HG03520 (cell line): Measurements from ENCODE around the gene PLG.
"Not testable (repeated sequence)": the region's sequence is repeated elsewhere in the genome, so short reads cannot be mapped to it uniquely, and the experiment has no call there.

Experiments
- ATAC-seq: cut with Tn5 transposase; IDR thresholded peaks from one replicate; pipeline ENCODE4 v1.9.1; 2021; ENCODE audit warnings: mild to moderate bottlenecking, moderate library complexity; ENCODE audit not compliant: unreplicated experiment

Gene PLG

DNA sequence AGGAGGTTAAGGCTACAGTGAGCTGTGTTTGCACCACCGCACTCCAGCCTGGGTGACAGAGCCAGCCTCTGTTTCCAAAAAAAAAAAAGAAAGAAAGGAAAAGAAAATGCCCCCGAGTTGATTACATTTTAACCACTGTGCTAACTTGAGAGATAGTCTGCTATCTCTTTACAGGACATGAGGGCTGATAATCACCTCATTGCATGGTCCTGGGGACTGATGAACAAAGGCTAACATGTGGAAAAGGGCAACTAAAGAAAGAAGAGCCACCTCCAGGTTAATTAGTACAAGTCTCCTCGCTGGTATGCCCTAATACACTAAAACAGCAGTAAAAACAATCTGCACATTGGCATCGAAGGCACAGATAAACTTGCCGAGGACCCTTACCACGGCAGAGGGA, 4.2 kb upstream of the PLG start:
- ATAC-seq: no peak

- not testable (repeated sequence) for ATAC-seq
Observed at GRCh38 chr6:160704688-160705087, 2.6 kb downstream of the PLG start.

- ATAC-seq: not testable (repeated sequence)
Observed at GRCh38 chr6:160708993-160709392, 6.9 kb downstream of the PLG start.

DNA sequence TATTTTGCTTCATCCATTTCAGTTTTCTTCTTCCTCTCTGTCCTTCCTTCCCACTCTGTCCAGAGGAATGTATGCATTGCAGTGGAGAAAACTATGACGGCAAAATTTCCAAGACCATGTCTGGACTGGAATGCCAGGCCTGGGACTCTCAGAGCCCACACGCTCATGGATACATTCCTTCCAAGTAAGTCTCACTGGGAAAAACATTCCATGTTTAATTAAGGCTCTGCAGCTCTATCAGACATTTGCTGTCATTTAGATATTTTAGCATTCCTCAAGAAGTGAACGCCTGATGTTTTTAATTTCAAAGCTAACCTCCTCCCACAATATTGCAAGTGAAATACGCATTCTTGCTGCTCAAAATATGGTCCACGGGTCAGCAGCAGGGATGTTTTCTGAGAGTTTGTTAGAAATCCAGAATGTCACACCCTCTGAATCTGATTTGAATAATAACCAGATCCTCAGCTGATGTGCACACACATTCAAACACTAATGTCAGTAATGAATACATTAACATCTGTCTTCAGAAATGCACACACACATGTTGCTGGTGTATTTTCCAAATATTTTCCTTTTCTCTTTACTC, 12.8 kb downstream of the PLG start:
- ATAC-seq: no peak

- no peak for ATAC-seq
Observed at GRCh38 chr6:160730911-160731310, 28.9 kb downstream of the PLG start.

DNA sequence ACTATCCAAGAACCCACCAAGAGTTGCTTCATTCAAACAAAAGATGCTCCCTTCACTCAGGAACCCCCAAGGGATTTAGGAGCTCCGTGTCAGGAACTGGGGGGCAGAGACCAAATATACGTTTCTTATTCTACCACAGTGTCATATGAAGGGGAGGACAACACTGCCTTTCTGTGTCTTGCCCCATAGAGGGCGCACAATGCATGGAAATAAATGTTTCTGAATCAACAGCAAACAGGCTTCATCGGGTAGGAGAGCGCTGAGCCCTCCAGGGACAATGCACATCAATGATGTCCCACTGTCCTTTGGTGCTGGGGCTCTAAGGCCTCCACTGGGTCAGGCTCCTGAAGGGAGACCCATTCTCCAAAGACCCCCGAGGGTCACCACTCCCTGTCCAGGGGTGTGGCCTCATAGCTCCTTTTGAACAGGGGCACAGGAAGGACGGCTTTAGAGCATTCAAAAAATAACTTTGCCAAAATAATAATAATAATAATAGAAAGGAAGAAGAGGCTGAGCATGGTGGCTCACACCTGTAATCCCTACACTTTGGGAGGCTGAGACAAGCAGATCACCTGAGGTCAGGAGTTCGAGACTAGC, 31.1 kb downstream of the PLG start:
- ATAC-seq: peak; percentile 74

DNA sequence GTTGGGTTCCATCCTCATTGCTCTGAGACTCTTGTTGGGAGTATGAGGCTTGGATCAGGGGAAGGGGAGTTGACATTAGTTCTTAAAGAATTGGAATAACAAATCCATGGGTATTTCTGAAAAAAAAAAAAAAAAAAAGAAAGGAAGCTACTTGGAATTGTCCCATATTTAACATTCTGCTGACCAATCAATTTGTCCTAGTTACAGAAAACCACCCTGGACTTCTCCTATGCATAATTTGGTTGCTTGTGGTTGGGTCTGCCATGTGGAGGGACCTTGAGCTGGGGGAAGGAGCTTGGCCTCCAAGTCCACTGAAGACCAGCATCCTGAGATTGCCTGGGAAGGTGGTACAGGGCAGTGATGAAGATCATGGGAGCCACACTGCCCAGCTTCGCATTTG, 32.6 kb downstream of the PLG start:
- no peak for ATAC-seq

DNA sequence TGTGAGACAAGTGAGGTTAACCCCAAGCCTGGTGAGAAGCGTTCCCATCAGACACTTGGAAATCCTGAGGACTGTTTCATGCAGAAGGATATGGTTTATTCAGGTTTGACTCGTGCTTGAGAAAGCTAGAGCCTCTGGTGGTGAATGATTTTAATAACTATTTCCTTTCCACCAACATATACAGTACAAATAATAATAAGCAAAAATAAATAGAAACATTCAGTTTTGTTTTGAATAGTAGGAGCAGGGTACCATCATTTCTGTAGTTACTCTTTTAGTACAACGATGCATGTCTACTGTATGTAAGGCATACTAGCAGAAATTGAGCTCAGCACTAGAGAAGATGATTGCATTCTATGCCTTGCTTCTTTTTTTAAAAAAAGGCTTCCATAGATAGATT, 33.5 kb downstream of the PLG start:
- ATAC-seq: peak; percentile 68

GRCh38 chr6:160737934-160738333, 35.9 kb downstream of the PLG start:
- no peak for ATAC-seq

- ATAC-seq: no peak
Observed at GRCh38 chr6:160739955-160740354, 37.9 kb downstream of the PLG start.

GRCh38 chr6:160741012-160741411, 39.0 kb downstream of the PLG start:
- peak; percentile 98 for ATAC-seq

DNA sequence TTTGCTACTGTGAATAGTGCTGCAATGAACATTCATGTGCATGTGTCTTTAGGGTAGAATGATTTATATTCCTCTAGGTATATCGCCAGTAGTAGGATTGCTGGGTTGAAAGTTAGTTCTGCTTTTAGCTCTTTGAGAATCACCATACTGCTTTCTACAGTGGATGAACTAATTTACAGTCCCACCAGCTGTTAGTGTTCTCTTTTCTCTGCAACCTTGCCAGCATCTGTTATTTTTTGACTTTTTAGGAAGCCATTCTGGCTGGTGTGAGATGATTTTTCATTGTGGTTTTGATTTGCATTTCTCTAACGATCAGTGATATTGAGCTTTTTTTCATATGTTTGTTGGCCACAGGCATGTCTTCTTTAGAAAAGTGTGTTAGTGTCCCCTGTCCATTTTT, 40.0 kb downstream of the PLG start:
- ATAC-seq: peak; percentile 40

GRCh38 chr6:160750276-160750689, 48.2 kb downstream of the PLG start:
- ATAC-seq: peak; percentile 90

DNA sequence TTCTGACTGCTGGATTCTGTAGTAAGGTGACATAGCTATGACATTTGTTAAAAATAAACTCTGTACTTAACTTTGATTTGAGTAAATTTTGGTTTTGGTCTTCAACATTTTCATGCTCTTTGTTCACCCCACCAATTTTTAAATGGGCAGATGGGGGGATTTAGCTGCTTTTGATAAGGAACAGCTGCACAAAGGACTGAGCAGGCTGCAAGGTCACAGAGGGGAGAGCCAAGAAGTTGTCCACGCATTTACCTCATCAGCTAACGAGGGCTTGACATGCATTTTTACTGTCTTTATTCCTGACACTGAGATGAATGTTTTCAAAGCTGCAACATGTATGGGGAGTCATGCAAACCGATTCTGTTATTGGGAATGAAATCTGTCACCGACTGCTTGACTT, 51.2 kb downstream of the PLG start:
- ATAC-seq: not testable (repeated sequence)

- no peak for ATAC-seq
Observed at GRCh38 chr6:160755165-160755564, 53.1 kb downstream of the PLG start.

DNA sequence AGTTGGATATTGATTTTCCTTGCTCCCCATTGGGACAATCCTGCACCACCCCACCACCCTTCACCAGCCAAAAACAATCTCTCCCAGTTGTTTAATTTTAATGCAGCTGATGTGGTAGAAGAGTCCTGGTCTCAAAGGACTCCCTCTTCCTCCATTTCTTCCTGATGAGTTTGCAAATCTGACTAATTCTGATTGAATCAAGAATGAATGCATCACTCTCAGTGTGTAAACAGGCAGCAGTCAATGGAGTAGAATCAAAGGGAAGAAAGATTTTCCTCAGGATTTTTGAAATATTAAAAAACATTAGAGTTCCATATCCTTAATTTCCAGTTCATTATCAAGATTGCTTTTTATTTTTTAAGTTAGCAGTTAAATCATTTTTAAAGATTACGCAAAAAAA, 54.0 kb downstream of the PLG start:
- no peak for ATAC-seq

DNA sequence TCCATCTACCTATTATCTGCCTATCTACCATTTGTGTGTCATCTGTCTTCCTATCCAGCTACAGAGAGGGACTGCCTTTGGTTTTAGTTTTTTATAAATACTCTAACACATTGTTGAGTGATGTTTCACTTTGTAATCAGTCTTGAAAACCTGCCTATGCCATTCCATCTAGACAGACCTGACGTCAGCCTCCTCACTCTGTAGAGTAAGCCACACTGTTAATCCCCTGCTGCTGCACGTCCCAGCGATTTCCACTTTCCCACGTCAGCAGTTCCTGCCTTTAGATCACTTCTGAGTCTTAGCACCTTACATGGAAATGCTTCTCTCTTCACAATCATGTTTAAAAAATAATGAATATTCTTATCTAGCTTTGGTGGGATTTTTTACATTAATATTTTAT, 54.8 kb downstream of the PLG start:
- ATAC-seq: no peak

GRCh38 chr6:160764847-160765246, 62.8 kb downstream of the PLG start:
- ATAC-seq: no peak

- no peak for ATAC-seq
Observed at GRCh38 chr6:160765412-160765811, 63.4 kb downstream of the PLG start.

DNA sequence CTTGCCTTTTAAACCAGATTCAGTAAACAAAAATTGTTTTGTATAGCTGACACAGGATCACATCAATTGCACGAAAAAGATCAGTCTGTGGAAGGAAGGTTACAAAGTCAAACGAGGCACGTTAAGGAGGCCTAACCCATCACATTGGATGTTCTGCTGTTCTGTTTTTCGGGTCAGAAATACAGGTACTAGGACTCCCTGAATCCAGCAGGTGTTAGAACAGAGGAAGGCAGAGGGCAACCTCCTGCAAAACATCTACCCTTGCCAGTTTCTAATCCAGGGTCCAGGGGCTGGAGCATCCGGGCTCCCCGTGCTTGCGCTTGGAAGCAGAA, 64.6 kb downstream of the PLG start:
- ATAC-seq: no peak

GRCh38 chr6:160766989-160767646, 65.1 kb downstream of the PLG start:
- peak; percentile 97 for ATAC-seq

DNA sequence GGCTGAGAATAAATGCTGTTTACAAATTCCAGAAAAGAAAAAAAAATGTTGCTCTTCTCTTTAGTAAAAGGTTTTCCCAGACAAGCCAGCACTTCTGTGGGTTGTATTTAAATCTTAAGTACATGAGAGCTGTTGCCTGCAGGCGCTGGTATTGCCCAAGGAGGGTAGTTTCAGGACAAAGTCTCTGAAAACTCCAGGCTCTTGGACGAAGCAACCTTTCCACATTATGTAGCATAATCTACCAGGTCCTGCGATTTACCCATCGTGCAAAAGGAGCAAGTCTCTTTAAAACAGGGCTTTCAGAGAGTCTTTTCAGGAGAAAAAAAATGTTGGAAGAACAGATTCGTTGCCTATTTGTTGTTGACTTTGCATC, 65.6 kb downstream of the PLG start:
- ATAC-seq: peak; percentile 7

GRCh38 chr6:160768101-160768500, 66.1 kb downstream of the PLG start:
- no peak for ATAC-seq
